ENCODE results near the gene PGM2.

The PGM2 gene

GRCh38 chr4:37793562-37793961, 32.9 kb upstream of the PGM2 start:
- DNase-seq (ENCODE audit: low read depth): peak; percentile 57
- TF ChIP-seq CTCF (IDR thresholded peaks at IDR 0.05; ENCODE audit: low read length, missing control alignments): peak; percentile 78
- no peak overlapping the region for H3K4me3 ChIP-seq (replicated peaks; ENCODE audit: low read depth, low read length)

GRCh38 chr4:37794056-37794455, 32.4 kb upstream of the PGM2 start:
- DNase-seq (ENCODE audit: low read depth): no peak
- no peak overlapping the region for H3K4me3 ChIP-seq (replicated peaks; ENCODE audit: low read depth, low read length)
- no peak for TF ChIP-seq CTCF (IDR thresholded peaks at IDR 0.05; ENCODE audit: low read length, missing control alignments)

- no peak for TF ChIP-seq CTCF (IDR thresholded peaks at IDR 0.05; ENCODE audit: low read length, missing control alignments)
- no peak for DNase-seq (ENCODE audit: low read depth)
- H3K4me3 ChIP-seq (replicated peaks; ENCODE audit: low read depth, low read length): no peak overlapping the region
Observed at GRCh38 chr4:37795581-37796195, 30.8 kb upstream of the PGM2 start.

GRCh38 chr4:37797374-37797773, 29.1 kb upstream of the PGM2 start:
- no peak for TF ChIP-seq CTCF (IDR thresholded peaks at IDR 0.05; ENCODE audit: low read length, missing control alignments)
- H3K4me3 ChIP-seq (replicated peaks; ENCODE audit: low read depth, low read length): no peak overlapping the region
- DNase-seq (ENCODE audit: low read depth): no peak

GRCh38 chr4:37797923-37798322, 28.6 kb upstream of the PGM2 start:
- DNase-seq (ENCODE audit: low read depth): no peak
- no peak for TF ChIP-seq CTCF (IDR thresholded peaks at IDR 0.05; ENCODE audit: low read length, missing control alignments)
- no peak overlapping the region for H3K4me3 ChIP-seq (replicated peaks; ENCODE audit: low read depth, low read length)

GRCh38 chr4:37798616-37799015, 27.9 kb upstream of the PGM2 start:
- TF ChIP-seq CTCF (IDR thresholded peaks at IDR 0.05; ENCODE audit: low read length, missing control alignments): no peak
- DNase-seq (ENCODE audit: low read depth): no peak
- no peak overlapping the region for H3K4me3 ChIP-seq (replicated peaks; ENCODE audit: low read depth, low read length)

- no peak overlapping the region for H3K4me3 ChIP-seq (replicated peaks; ENCODE audit: low read depth, low read length)
- DNase-seq (ENCODE audit: low read depth): peak; percentile 29
- TF ChIP-seq CTCF (IDR thresholded peaks at IDR 0.05; ENCODE audit: low read length, missing control alignments): no peak
Observed at GRCh38 chr4:37799941-37800554, 26.4 kb upstream of the PGM2 start.
